IgD-negative memory B cell (primary cell): ENCODE results near the gene NCBP1. TPM values are rescaled to one million over a fixed set of nuclear protein-coding genes. Genes with fewer than 3 reads are reported as not detected.
A peak's percentile ranks its signal among the peaks of the same experiment; 100 is the strongest.

Experiments used
- H3K27ac Mint-ChIP-seq, 3 donors: one replicate each; pipeline ENCODE4 v1.8.0; 2020 to 2022; ENCODE audit warnings: mild to moderate bottlenecking in 3 of 3, mixed read lengths in 3 of 3, moderate library complexity in 1 of 3
- H3K27me3 Mint-ChIP-seq: one replicate; pipeline ENCODE4 v1.8.0; 2021; ENCODE audit warnings: mixed read lengths
- H3K36me3 Mint-ChIP-seq: one replicate; pipeline ENCODE4 v1.8.0; 2020; ENCODE audit warnings: mild to moderate bottlenecking, mixed read lengths
- H3K4me1 Mint-ChIP-seq, 3 donors: one replicate each; pipeline ENCODE4 v1.8.0; 2020 to 2022; ENCODE audit warnings: mixed read lengths in 3 of 3, mild to moderate bottlenecking in 1 of 3
- H3K4me3 Mint-ChIP-seq, 4 donors: one replicate each; pipeline ENCODE4 v1.8.0; 2020 to 2022; ENCODE audit warnings: mild to moderate bottlenecking in 4 of 4, mixed read lengths in 4 of 4, moderate library complexity in 3 of 4
- H3K9me3 Mint-ChIP-seq, 3 donors: one replicate each; pipeline ENCODE4 v1.8.0; 2020 to 2021; ENCODE audit warnings: mixed read lengths in 3 of 3, mild to moderate bottlenecking in 1 of 3
- polyA plus RNA-seq: library from polyadenylated mRNA; unstranded; fragments of 300-500 nt; fragmentation: Illumina TruSeq; gene quantifications from one replicate; pipeline ENCODE4 v1.2.3, GENCODE V29; 2021

Gene NCBP1
- polyA plus RNA-seq, 1 donor from 2014 or later = 15.6 TPM

- peaks cover 5% of the 10 kb centered on the region for H3K27me3 Mint-ChIP-seq
- peaks cover 2% of the 10 kb centered on the region for H3K36me3 Mint-ChIP-seq
- no peak overlapping the region for H3K27ac Mint-ChIP-seq
- no peaks in the 10 kb centered on the region for H3K9me3 Mint-ChIP-seq
- H3K4me1 Mint-ChIP-seq = peaks cover under 1% of the 10 kb centered on the region in 3 donors
- no peak overlapping the region for H3K4me3 Mint-ChIP-seq
These were observed 71.2 kb downstream of the NCBP1 start for GRCh38 chr9:97704851-97705250.

GRCh38 chr9:97705354-97705950, 71.8 kb downstream of the NCBP1 start:
- H3K36me3 Mint-ChIP-seq = peaks cover 2% of the 10 kb centered on the region
- no peaks in the 10 kb centered on the region for H3K4me1 Mint-ChIP-seq
- no peak overlapping the region for H3K4me3 Mint-ChIP-seq
- peak overlapping the region in 1 of 3 donors; percentile 18 for H3K27ac Mint-ChIP-seq
- no peaks in the 10 kb centered on the region for H3K9me3 Mint-ChIP-seq
- H3K27me3 Mint-ChIP-seq = peaks cover 8% of the 10 kb centered on the region

DNA sequence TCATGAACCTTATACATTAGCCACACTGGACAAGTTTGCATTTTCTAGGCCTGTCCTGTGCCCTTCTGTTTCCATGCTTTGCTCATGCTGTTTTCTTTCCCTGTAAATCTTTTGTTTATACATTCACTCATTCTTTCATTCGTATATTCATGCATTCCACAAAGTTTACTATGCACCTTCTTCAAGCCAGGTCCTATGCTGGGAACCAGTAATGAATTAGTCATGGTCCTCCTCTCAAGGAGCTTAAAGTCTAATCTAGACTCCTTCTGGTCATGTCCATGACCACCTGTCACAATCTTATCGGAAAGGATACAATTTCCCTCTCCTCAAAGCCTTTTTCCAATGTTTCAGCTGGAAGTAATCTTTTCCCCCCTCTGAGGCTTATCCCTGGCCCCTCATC, 72.6 kb downstream of the NCBP1 start:
- Mint-ChIP-seq H3K9me3 (no peaks in the 10 kb centered on the region), H3K4me1 (peaks cover 0 to 3% (median 0%) of the 10 kb centered on the region in 3 donors), H3K27ac (peak overlapping the region in 1 of 3 donors; percentile 18), H3K4me3 (no peak overlapping the region), H3K36me3 (peaks cover 2% of the 10 kb centered on the region), H3K27me3 (peaks cover 8% of the 10 kb centered on the region)

DNA sequence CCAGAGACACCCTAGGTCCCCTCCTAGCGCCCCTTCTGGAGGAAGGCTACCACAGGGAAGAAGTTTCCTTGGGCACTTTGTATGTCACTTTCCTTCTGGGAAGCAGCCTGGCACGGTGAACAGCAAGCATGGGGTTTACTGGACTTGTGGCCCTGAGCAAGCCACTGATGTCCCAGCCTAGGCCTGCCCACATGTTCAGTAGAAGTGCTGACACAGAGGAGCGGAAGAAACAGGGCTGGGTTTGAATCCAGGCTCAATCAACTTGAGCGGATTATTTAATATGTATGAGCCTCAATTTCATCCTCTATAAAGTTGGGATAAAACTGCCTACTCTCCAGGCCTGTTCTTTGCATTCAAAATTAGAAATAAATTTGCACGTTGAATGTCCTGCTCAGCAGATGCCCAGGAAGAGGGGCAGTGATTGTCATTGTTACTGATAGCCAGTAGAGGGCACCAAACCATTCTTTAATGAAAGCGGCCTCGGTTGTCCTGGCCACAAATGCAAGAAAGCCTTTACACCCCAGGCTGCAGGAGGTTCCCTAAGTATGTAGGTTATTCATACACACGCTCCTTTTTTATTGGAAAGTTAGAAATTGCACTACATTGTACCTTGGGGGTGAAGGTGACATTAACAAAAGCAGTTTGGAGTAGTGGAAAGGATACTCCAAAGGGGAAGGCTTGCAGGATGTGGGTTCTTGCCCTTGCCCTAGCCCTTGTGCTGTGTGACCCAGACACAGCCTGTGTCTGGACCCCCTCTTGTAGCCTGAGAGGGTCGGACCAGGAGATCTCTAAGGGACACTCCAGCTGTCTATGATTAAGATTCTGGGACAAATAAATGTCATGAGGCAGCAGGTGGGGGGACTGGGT, 77.0 kb downstream of the NCBP1 start:
- Mint-ChIP-seq H3K36me3 (no peaks in the 10 kb centered on the region), H3K9me3 (no peaks in the 10 kb centered on the region), H3K4me3 (peak overlapping the region in 1 of 4 donors; percentile 61)

DNA sequence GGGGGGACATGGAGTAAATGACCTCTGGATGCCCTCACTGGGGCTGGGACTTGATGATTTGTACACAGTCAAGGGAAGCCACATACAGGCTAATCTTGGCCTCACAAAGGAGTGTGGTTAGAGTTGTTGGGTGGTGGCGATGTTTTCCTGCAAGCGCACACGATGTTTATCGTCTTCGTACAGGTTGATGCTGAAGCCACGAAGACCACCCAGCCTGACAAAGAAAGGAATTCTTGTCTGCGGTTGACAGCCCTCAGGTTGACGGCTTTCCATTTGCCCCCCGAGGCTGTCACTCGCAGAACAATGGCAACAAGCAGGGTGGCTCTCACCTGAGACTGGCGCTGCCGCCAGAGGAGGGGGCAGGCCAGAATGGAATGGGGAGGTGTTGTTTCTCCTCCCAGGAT, 77.6 kb downstream of the NCBP1 start:
- Mint-ChIP-seq H3K27ac (peak overlapping the region in 1 of 3 donors; percentile 31), H3K9me3 (no peaks in the 10 kb centered on the region), H3K4me1 (peaks cover 0 to 3% (median 0%) of the 10 kb centered on the region in 3 donors), H3K36me3 (no peaks in the 10 kb centered on the region), H3K4me3 (no peak overlapping the region), H3K27me3 (peaks cover 9% of the 10 kb centered on the region)

More for the DNA sequence above, 77.0 kb downstream of the NCBP1 start:
- Mint-ChIP-seq H3K27ac (peak overlapping the region in 1 of 3 donors; percentile 31), H3K27me3 (peaks cover 8% of the 10 kb centered on the region), H3K4me1 (peaks cover 0 to 3% (median 0%) of the 10 kb centered on the region in 3 donors)

- H3K4me3 Mint-ChIP-seq = no peak overlapping the region
These were observed 80.8 kb downstream of the NCBP1 start for GRCh38 chr9:97714435-97714834.

DNA sequence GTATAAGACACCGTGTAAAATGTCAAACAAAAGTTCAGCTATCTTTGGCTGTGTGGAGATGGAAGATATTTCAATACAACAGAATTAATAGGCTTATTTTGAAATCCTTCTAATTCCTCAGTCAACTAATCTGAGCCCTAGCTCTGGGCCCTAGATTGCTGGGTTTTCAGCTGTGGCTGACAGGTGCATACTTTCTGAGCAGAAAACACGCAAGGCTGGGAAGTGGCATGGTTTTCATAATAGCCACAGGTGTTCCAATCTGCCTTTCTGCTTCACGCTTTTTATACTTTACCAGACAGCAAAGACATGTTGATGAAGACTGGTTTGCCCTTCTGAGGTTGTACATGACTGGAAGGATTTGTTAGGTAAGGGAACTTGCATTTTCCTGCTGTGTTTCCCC, 84.2 kb downstream of the NCBP1 start:
- Mint-ChIP-seq H3K4me1 (no peaks in the 10 kb centered on the region), H3K9me3 (peaks cover 4 to 8% (median 4%) of the 10 kb centered on the region in 3 donors), H3K27ac (no peak overlapping the region), H3K27me3 (peaks cover 11% of the 10 kb centered on the region), H3K36me3 (no peaks in the 10 kb centered on the region), H3K4me3 (no peak overlapping the region)

More at GRCh38 chr9:97714435-97714834, 80.8 kb downstream of the NCBP1 start:
- Mint-ChIP-seq H3K4me1 (peaks cover 0 to 3% (median 0%) of the 10 kb centered on the region in 3 donors), H3K27me3 (peaks cover 8% of the 10 kb centered on the region), H3K36me3 (no peaks in the 10 kb centered on the region), H3K27ac (no peak overlapping the region), H3K9me3 (peaks cover 0 to 2% (median 0%) of the 10 kb centered on the region in 3 donors)

GRCh38 chr9:97721396-97721795, 87.8 kb downstream of the NCBP1 start:
- Mint-ChIP-seq H3K9me3 (peaks cover 4 to 8% (median 4%) of the 10 kb centered on the region in 3 donors), H3K4me3 (no peak overlapping the region), H3K4me1 (no peaks in the 10 kb centered on the region), H3K27ac (no peak overlapping the region), H3K27me3 (peaks cover 16% of the 10 kb centered on the region), H3K36me3 (no peaks in the 10 kb centered on the region)

GRCh38 chr9:97722331-97722730, 88.7 kb downstream of the NCBP1 start:
- Mint-ChIP-seq H3K27me3 (peaks cover 21% of the 10 kb centered on the region), H3K4me1 (no peaks in the 10 kb centered on the region), H3K4me3 (no peak overlapping the region), H3K27ac (no peak overlapping the region), H3K9me3 (peaks cover 4 to 8% (median 4%) of the 10 kb centered on the region in 3 donors), H3K36me3 (no peaks in the 10 kb centered on the region)

Other genes starting within 250 kb of the NCBP1 start
- 11.1 TPM for gene TDRD7, start 221.7 kb upstream of the NCBP1 start, polyA plus RNA-seq
- gene TMOD1, start 132.2 kb upstream of the NCBP1 start, polyA plus RNA-seq = 2.8 TPM
- 5.9 TPM for gene TSTD2, start 453 bp upstream of the NCBP1 start, polyA plus RNA-seq
- 33.6 TPM for gene XPA, start 63.5 kb downstream of the NCBP1 start, polyA plus RNA-seq
- gene FOXE1, start 219.4 kb downstream of the NCBP1 start, polyA plus RNA-seq = not detected